ENCODE measurements around the gene TREML2.
"Not testable (repeated sequence)": the region's sequence is repeated elsewhere in the genome, so short reads cannot be mapped to it uniquely, and the experiment has no call there.

Gene TREML2, protein sequence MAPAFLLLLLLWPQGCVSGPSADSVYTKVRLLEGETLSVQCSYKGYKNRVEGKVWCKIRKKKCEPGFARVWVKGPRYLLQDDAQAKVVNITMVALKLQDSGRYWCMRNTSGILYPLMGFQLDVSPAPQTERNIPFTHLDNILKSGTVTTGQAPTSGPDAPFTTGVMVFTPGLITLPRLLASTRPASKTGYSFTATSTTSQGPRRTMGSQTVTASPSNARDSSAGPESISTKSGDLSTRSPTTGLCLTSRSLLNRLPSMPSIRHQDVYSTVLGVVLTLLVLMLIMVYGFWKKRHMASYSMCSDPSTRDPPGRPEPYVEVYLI

DNA sequence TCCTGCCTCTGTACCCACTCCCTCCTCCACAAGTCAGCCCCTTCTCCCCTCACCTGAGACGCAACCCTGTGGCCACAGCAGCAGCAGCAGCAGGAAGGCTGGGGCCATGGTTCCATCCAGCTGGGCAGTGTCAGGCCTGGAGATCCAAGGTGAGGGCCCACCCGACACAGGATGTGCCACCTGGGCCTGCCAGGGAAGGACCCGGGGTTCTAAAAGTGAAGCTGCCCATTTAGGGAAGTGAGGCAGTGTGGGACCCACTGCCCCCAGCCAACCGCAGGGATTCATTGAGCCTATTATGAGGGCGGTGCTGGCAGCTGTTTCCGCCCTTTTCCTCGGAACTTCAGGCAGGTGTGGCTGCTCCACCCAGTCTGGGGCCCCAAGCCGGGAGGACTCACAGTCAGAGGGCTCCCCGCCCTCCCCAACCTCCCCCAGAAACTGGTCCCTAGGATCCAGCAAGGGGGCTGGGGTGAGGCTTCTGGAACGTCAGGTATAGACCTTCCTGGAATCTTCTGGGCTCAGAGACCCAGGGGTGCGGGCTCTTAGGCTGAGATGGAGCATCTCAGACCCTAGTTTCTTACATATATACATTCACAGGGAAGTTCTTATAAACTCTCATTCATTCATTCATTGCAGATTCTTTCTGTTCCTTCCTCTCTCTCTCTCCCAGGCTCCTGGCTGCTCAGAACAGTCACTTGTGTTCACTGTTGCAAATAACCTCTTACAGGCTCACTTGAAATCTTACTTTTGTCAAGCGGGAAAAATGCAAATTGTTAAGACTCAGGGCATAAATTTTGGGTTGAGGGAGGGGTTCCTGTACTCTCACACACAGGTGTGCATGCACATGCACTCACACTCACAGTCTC is at the start of gene TREML2:
Gene TREML2 (minus strand): TSS at position 249 of the 863 bp plus-strand sequence. CDS start 141 bp downstream, at position 108.
- DNase-seq: no peak

- no peak for DNase-seq
Observed at GRCh38 chr6:41247882-41248705, 47.1 kb upstream of the TREML2 start.

GRCh38 chr6:41247288-41247865 is 46.4 kb upstream of the TREML2 start:
- DNase-seq: no peak

DNA sequence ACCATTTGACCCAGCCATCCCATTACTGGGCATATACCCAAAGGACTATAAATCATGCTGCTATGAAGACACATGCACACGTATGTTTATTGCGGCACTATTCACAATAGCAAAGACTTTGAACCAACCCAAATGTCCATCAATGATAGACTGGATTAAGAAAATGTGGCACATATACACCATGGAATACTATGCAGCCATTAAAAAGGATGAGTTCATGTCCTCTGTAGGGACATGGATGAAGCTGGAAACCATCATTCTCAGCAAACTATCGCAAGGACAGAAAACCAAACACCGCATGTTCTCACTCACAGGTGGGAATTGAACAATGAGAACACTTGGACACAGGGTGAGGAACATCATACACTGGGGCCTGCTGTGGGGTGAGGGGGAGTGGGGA is 45.6 kb upstream of the TREML2 start:
- not testable (repeated sequence) for DNase-seq

- DNase-seq: no peak
Observed at GRCh38 chr6:41239467-41240159, 38.7 kb upstream of the TREML2 start.

DNA sequence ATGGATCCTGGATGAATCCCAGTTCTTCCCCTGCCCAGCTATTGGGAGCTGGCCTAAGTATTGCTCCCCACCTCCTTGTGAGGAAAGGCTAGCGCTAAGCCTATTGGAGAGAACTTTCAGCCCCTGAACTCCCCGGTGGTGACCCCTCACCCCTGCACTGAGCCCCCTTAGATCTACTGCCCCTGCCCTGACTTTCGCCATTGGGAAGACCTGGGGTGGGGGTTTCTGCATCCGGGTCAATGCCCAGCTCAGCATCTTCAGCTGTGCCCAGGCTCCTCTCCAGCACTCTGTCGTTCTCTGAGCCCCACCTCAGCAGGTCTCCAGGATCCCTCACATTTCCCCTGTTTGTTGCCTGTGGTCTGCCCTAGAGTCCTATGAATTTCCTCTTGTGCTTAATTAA is 36.2 kb upstream of the TREML2 start:
- no peak for DNase-seq

- DNase-seq: no peak
Observed at GRCh38 chr6:41236276-41236675, 35.3 kb upstream of the TREML2 start.

- DNase-seq: no peak
Observed at GRCh38 chr6:41232667-41233066, 31.7 kb upstream of the TREML2 start.

GRCh38 chr6:41231246-41231645 is 30.3 kb upstream of the TREML2 start:
- DNase-seq: no peak

GRCh38 chr6:41229721-41230120 is 28.8 kb upstream of the TREML2 start:
- DNase-seq: no peak

DNA sequence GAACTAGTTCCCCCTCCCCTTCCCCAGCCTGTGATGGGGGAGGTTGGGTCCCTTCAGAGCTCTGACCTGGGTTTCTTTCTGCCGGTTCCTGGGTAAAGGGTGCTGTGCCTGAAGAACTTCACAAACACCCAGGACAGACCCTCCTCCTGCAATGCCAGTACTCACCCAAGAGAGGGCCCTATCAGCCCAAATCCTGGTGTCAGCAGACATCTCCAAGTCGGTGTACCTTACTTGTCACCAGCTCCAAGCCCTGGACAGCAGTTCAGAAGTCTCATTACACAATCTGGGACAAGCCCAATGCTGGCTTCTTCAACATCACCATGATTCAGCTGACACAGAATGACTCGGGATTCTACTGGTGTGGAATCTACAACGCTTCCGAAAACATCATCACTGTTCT is 27.7 kb upstream of the TREML2 start:
- DNase-seq: no peak

DNA sequence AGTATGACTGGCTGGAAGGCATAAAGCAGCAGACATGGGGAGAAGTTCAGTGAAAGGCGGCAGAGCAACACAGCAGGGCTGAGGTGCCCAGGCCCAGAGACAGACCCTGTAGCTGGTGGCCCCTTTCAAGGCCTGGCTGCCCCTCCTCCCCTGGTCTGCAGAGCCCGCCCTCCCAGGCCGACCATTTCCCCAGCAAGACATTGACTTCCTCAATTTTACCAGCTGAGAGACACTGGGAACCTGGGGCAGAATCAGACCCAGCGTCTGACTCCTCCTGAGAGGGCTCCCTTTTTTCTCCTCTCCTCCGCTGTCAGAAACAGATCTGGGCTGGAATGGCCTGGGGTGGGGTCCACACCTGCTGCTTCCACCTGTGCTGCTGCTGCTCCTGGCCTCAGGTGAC is 27.1 kb upstream of the TREML2 start, which contains the start of gene TREML4:
Gene TREML4 (plus strand): TSS at position 254 of the 400 bp plus-strand sequence. CDS start 79 bp downstream, at position 333.
- no peak for DNase-seq

DNA sequence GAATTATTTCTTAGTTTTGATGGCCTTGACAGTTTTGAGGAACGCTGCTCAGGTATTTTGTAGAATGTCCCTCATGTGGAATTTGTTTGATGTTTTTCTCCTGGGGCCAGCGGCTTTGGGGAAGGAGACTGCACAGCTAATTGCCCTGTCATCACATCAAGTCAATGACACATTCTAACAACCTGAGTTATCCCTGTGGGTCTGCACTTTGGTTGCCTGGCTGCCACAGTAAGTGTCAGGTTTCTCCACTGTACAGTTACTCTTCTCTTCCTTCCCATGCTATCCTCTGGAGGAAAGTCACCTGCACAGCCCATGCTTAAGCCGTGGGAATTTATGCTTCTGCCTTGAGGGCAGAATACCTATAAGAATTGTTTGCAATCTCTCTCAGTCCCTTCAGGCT is 25.8 kb upstream of the TREML2 start:
- DNase-seq: no peak

GRCh38 chr6:41224800-41225199 is 23.9 kb upstream of the TREML2 start:
- DNase-seq: no peak

DNA sequence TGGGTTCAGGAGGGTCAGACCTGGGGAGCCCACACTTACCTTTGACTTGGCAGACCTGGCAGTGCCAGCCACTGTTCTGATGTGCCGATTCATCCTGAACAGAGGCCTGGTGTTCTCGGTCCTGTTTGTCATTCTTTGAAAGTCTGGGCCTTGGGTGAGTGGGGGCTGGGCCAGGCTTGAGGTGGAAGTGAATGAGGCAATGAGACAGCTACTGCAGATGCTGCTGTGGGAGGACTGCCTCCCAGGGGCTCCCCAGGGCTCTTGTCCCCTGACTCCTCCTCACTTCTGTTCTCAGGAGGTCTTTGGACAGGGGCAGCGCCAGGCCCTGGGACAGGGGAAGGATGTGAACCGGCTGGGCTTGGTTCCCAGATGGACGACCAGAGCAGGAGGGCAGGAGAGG is 21.6 kb upstream of the TREML2 start:
- no peak for DNase-seq

DNA sequence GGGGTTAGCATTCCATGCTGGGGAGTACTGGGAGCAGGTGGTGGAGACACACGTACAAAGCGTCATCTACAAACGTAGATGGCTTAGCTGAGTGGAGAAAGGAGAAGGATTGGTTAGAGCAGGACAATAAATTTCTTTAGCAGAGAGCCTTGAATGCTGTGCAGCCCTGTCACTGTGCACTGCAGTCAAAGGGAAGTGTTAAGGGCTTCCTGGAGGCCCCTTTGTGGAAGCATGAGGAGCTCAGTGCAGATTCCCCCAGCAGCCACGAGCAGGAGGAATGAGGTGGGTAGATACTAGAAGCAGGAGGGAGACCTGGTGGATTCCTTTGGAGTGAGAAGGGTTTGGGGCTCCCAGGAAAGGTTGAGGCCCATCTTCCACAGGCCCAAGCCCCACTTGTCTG is 21.1 kb upstream of the TREML2 start:
- DNase-seq: no peak

GRCh38 chr6:41216616-41217015 is 15.7 kb upstream of the TREML2 start:
- DNase-seq: no peak

DNA sequence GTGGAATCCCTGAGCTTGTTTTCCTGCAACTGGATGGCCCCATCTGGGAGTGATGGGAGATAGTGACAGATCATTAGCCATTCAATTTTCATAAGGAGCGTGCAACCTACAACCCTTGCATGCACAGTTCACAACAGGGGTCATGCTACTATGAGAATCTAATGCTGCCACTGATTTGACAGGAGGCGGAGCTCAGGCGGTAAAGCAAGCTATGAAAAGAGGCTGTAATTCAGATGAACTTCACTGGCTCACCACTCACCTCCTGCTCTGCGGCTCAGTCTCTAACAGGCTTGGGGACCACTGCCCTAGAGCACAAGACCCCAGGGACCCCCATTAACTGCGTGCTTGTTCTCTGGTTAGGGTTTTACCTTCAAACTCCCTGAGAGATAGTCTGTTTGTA is 14.8 kb upstream of the TREML2 start:
- DNase-seq: no peak

- DNase-seq: no peak
Observed at GRCh38 chr6:41214559-41215238, 13.8 kb upstream of the TREML2 start.

DNA sequence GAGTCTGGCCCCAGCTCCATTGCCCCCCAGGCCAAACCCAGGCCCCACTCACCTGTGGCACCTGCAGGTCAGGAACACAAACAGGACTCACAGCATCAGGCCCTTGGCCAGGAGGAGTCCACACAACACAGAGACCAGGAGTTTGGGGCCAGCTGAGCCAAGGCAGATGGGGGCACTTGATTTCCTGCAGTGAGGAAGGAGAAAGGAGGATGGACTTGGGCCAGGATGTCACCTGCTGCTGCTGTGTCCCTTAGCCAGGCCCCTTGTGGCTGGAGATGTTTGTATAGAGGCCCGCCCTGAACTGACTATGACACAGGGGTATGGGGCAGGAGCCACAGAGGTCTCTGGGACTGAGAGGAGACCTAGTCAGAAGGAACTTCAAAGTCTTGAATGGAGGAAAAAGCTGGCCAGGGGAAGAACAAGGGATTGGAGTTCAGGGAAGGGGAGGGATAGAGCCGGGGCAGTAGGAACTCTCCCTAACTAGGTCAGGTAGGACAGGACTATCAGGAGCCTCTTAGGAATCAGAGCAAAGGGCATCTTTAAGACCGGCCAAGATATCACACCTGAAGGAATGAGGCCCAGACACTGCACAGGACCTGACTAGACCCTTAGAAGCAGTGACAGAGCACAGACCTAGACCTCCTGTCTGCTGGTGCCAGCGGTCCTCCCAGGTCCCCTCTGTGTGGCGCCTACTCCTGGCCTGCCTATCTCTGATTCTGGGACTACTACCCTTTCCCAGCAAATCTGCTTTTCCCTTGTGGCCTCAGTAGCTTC is 8.8 kb upstream of the TREML2 start:
- no peak for DNase-seq
